Amygdala (tissue), 56 donors: ENCODE data around the gene INTS6.

Source experiments
- DNase-seq, 56 donors: peaks; one replicate each; lab custom pipeline; 2025; lab: John Stamatoyannopoulos, UW

INTS6 gene

GRCh38 chr13:51324714-51325420, 128.0 kb downstream of the INTS6 start:
- DNase-seq = peak in 42 of 56 donors; percentile 11 to 78 (median 50)

GRCh38 chr13:51323824-51324511, 128.9 kb downstream of the INTS6 start:
- DNase-seq = no peak

- no peak for DNase-seq
Observed at GRCh38 chr13:51322826-51323225, 130.0 kb downstream of the INTS6 start.

- no peak for DNase-seq
Observed at GRCh38 chr13:51321836-51322235, 131.0 kb downstream of the INTS6 start.

GRCh38 chr13:51318876-51319275, 134.0 kb downstream of the INTS6 start:
- DNase-seq = no peak

- DNase-seq = no peak
Observed at GRCh38 chr13:51318015-51318414, 134.8 kb downstream of the INTS6 start.

GRCh38 chr13:51317262-51317661, 135.6 kb downstream of the INTS6 start:
- DNase-seq = no peak

- no peak for DNase-seq
Observed at GRCh38 chr13:51313619-51314018, 139.2 kb downstream of the INTS6 start.

GRCh38 chr13:51311957-51312520, 140.8 kb downstream of the INTS6 start:
- peak in 22 of 56 donors; percentile 9 to 56 (median 28) for DNase-seq
